SK-N-SH (cell line): ENCODE results near the gene RAPGEF1. TPM values are rescaled to one million over a fixed set of nuclear protein-coding genes. Genes with fewer than 3 reads are reported as not detected.

Experiments used
- CTCF ChIA-PET: fragments of 300-600, 350-600 bp; formaldehyde crosslinking; extraction: SDS; loops from one replicate; lab custom pipeline; 2021; lab: Yijun Ruan, JAX
- POLR2A ChIA-PET: fragments of 350-600 bp; sonication (Branson Sonifier 250); formaldehyde crosslinking; extraction: SDS; loops from one replicate; lab custom pipeline; 2020; ENCODE audit warnings: antibody characterized with exemption, inconsistent platforms; lab: Yijun Ruan, JAX
- DNase-seq: peaks from one replicate; pipeline ENCODE4 v3.0.0; 2012
- H2AFZ ChIP-seq: fragments of 200-600 bp; sonication (generic); 2 replicates; pipeline ENCODE4 v1.8.1; 2016; ENCODE audit warnings: antibody characterized with exemption, mild to moderate bottlenecking, low read depth
- H3F3A ChIP-seq: fragments of 200-600 bp; sonication (generic); replicated peaks from 2 replicates; pipeline ENCODE3; 2016; ENCODE audit warnings: antibody characterized with exemption, mild to moderate bottlenecking; ENCODE audit not compliant: insufficient read depth
- H3K27ac ChIP-seq, 2 experiments: fragments of 200-500 bp in 1 of 2; fragments of 200-600 bp in 1 of 2; sonication (Bioruptor generic) in 1 of 2; sonication (generic), shearing (Covaris generic) in 1 of 2; 2 replicates each; pipeline versions ENCODE4 v1.5.1 to v1.6.1; 2014 to 2016; ENCODE audit warnings: low read depth in 2 of 2, inconsistent platforms in 1 of 2, low read length in 1 of 2, mild to moderate bottlenecking in 1 of 2, mixed read lengths in 1 of 2
- H3K27me3 ChIP-seq: fragments of 200-600 bp; sonication (generic), shearing (Covaris generic); 2 replicates; pipeline ENCODE4 v1.6.1; 2016; ENCODE audit warnings: mixed run types; ENCODE audit not compliant: insufficient read depth
- H3K36me3 ChIP-seq, 2 experiments: fragments of 200-500 bp in 1 of 2; fragments of 200-600 bp in 1 of 2; sonication (Bioruptor generic) in 1 of 2; sonication (generic) in 1 of 2; replicated peaks in 1 of 2; 2 replicates each; pipeline versions ENCODE3 to v1.5.1; 2014 to 2016; ENCODE audit warnings: low read length in 1 of 2, mild to moderate bottlenecking in 1 of 2; ENCODE audit not compliant: insufficient read depth in 2 of 2, control insufficient read depth in 1 of 2
- H3K4me1 ChIP-seq, 2 experiments: fragments of 200-500 bp in 1 of 2; fragments of 200-600 bp in 1 of 2; sonication (Bioruptor generic) in 1 of 2; sonication (generic), shearing (Covaris generic) in 1 of 2; 2 replicates each; pipeline versions ENCODE4 v1.5.1 to v1.6.1; 2014 to 2016; ENCODE audit warnings: low read depth in 1 of 2, low read length in 1 of 2, mixed run types in 1 of 2; ENCODE audit not compliant: insufficient read depth in 2 of 2, control insufficient read depth in 1 of 2
- H3K4me2 ChIP-seq: fragments of 200-600 bp; sonication (generic), shearing (Covaris generic); 2 replicates; pipeline ENCODE4 v1.6.1; 2017; ENCODE audit warnings: mixed run types
- H3K4me3 ChIP-seq, 2 experiments: fragments of 200-500 bp in 1 of 2; fragments of 200-600 bp in 1 of 2; sonication (Bioruptor generic) in 1 of 2; sonication (generic), shearing (Covaris generic) in 1 of 2; 2 replicates each; pipeline versions ENCODE4 v1.5.1 to v1.8.1; 2014 to 2016; ENCODE audit warnings: low read depth in 2 of 2, inconsistent platforms in 1 of 2, low read length in 1 of 2, mild to moderate bottlenecking in 1 of 2, mixed read lengths in 1 of 2, moderate library complexity in 1 of 2
- H3K79me2 ChIP-seq: fragments of 200-600 bp; sonication (generic); 2 replicates; pipeline ENCODE4 v1.8.1; 2017; ENCODE audit warnings: mild to moderate bottlenecking; ENCODE audit not compliant: insufficient read depth
- H3K9ac ChIP-seq: fragments of 200-600 bp; sonication (generic); 2 replicates; pipeline ENCODE4 v1.6.1; 2017; ENCODE audit warnings: mixed run types
- H3K9me2 ChIP-seq: fragments of 200-600 bp; sonication (generic); 2 replicates; pipeline ENCODE4 v1.6.1; 2017; ENCODE audit warnings: mixed run types
- H3K9me3 ChIP-seq: fragments of 200-600 bp; sonication (generic); 2 replicates; pipeline ENCODE4 v1.6.1; 2017; ENCODE audit warnings: mixed run types, mild to moderate bottlenecking, moderate library complexity
- H4K20me1 ChIP-seq: fragments of 200-600 bp; sonication (generic); 2 replicates; pipeline ENCODE4 v1.6.1; 2017; ENCODE audit warnings: mild to moderate bottlenecking, mixed run types; ENCODE audit not compliant: insufficient read depth
- CTCF ChIP-seq: fragments of 200-600 bp; sonication (generic); IDR thresholded peaks from 2 replicates; pipeline ENCODE4 v1.6.1; 2017; ENCODE audit warnings: antibody characterized with exemption, mild to moderate bottlenecking, moderate library complexity
- EP300 ChIP-seq, 2 experiments: IDR thresholded peaks; 2 replicates each; pipeline versions ENCODE4 v1.4.0 to v1.6.1; 2012; ENCODE audit warnings: borderline replicate concordance in 1 of 2, low read depth in 1 of 2, low read length in 1 of 2
- FOXJ3 ChIP-seq: sonication (generic); formaldehyde crosslinking; IDR thresholded peaks from 2 replicates; pipeline ENCODE4 v1.5.1; 2020; ENCODE audit warnings: mild to moderate bottlenecking, missing genetic modification reagents
- FOXM1 ChIP-seq: IDR thresholded peaks from 2 replicates; pipeline ENCODE4 v1.4.0; 2012; ENCODE audit warnings: low read depth, mild to moderate bottlenecking
- GATA2 ChIP-seq: sonication (generic); formaldehyde crosslinking; IDR thresholded peaks from 2 replicates; pipeline ENCODE4 v1.5.0; 2020; ENCODE audit warnings: mild to moderate bottlenecking, missing genetic modification reagents
- IRF3 ChIP-seq: fragments of 150-350 bp; IDR thresholded peaks from 2 replicates; pipeline ENCODE4 v1.6.1; 2016; ENCODE audit warnings: mild to moderate bottlenecking, low read depth, low read length
- MEF2A ChIP-seq: IDR thresholded peaks from 2 replicates; pipeline ENCODE4 v1.4.0; 2012; ENCODE audit warnings: low read depth, borderline replicate concordance
- MXI1 ChIP-seq: IDR thresholded peaks from 2 replicates; pipeline ENCODE4 v1.6.1; 2012; ENCODE audit warnings: mild to moderate bottlenecking, low read depth, low read length, improper control_type of control experiment
- NRF1 ChIP-seq: IDR thresholded peaks from 2 replicates; pipeline ENCODE4 v1.6.1; 2012; ENCODE audit warnings: low read depth, mild to moderate bottlenecking, low read length
- PBX3 ChIP-seq: IDR thresholded peaks from 2 replicates; pipeline ENCODE4; 2012
- POLR2AphosphoS5 ChIP-seq: IDR thresholded peaks from 2 replicates; pipeline ENCODE4 v1.6.1; 2012; ENCODE audit warnings: low read depth, low read length
- RCOR1 ChIP-seq: fragments of 150-350 bp; IDR thresholded peaks from 2 replicates; pipeline ENCODE4 v1.6.1; 2017; ENCODE audit warnings: antibody characterized with exemption, low read length
- REST ChIP-seq: IDR thresholded peaks from 2 replicates; pipeline ENCODE4 v1.6.1; 2012; ENCODE audit warnings: mild to moderate bottlenecking, low read depth, low read length, moderate library complexity
- RFX5 ChIP-seq: IDR thresholded peaks from 2 replicates; pipeline ENCODE4 v1.6.1; 2012; ENCODE audit warnings: mild to moderate bottlenecking, improper control_type of control experiment, low read length
- SIN3A ChIP-seq: IDR thresholded peaks from 2 replicates; pipeline ENCODE4 v1.6.1; 2012; ENCODE audit warnings: low read depth, mild to moderate bottlenecking, low read length, moderate library complexity, borderline replicate concordance
- SMC3 ChIP-seq: IDR thresholded peaks from 2 replicates; pipeline ENCODE4 v1.6.1; 2012; ENCODE audit warnings: low read depth, low read length, improper control_type of control experiment
- TCF12 ChIP-seq: IDR thresholded peaks from 2 replicates; pipeline ENCODE4 v1.4.0; 2012
- YY1 ChIP-seq: IDR thresholded peaks from 2 replicates; pipeline ENCODE4 v1.4.0; 2012; ENCODE audit warnings: low read depth, mild to moderate bottlenecking
- ZBTB33 ChIP-seq: IDR thresholded peaks from 2 replicates; pipeline ENCODE4 v1.4.0; 2012; ENCODE audit warnings: low read depth, borderline replicate concordance
- WGBS: methylation state at CpG from one replicate; pipeline ENCODE4 v1.1.6; 2017; ENCODE audit warnings: low lambda C conversion rate; 5-methylcytosine and 5-hydroxymethylcytosine counted together
- polyA plus RNA-seq, 3 experiments: library from polyadenylated mRNA; depleted of rRNA; stranded (reverse); fragments of >200 nt; gene quantifications; 2 replicates each; pipeline ENCODE4 v1.2.3, GENCODE V29; 2012

RAPGEF1 gene
- polyA plus RNA-seq, 1 of the 3 experiments (the other 2 are of a cell fraction): 26.2 TPM

- TF ChIP-seq REST (no peak), SIN3A (no peak), GATA2 (CRISPR knock-in tag) (no peak), EP300 (IDR thresholded peaks at IDR 0.05; ENCODE audit: borderline replicate concordance in 1 of 2, low read depth in 1 of 2, low read length in 1 of 2) (no peak), RFX5 (no peak), SMC3 (no peak), POLR2AphosphoS5 (no peak), YY1 (no peak)
Measured at GRCh38 chr9:131566158-131566557, 173.7 kb downstream of the RAPGEF1 start (continued).

GRCh38 chr9:131565369-131565768 is 174.5 kb downstream of the RAPGEF1 start:
- no peak overlapping the region for H3K4me2 ChIP-seq
- POLR2A ChIA-PET: no interaction called here
- TF ChIP-seq MXI1 (no peak), CTCF (no peak), FOXM1 (no peak), PBX3 (no peak), NRF1 (no peak), REST (no peak), TCF12 (no peak), EP300 (IDR thresholded peaks at IDR 0.05; ENCODE audit: borderline replicate concordance in 1 of 2, low read depth in 1 of 2, low read length in 1 of 2) (no peak), MEF2A (no peak), RFX5 (no peak), FOXJ3 (CRISPR knock-in tag) (no peak), RCOR1 (no peak), ZBTB33 (no peak), IRF3 (no peak)

More at GRCh38 chr9:131565369-131565768, 174.5 kb downstream of the RAPGEF1 start:
- no peak for DNase-seq
- Histone ChIP-seq H3K27ac (no peak overlapping the region), H3K4me3 (no peak overlapping the region), H3K9me3 (peaks cover 3% of the 10 kb centered on the region; the same call in 1 of the 2 replicates), H3K9me2 (no peaks in the 10 kb centered on the region), H4K20me1 (no peaks in the 10 kb centered on the region), H2AFZ (no peak overlapping the region), H3F3A (peaks cover 2% of the 10 kb centered on the region), H3K9ac (no peak overlapping the region), H3K27me3 (no peaks in the 10 kb centered on the region), H3K79me2 (no peaks in the 10 kb centered on the region), H3K36me3 (peaks cover 0 to 6% of the 10 kb centered on the region in 2 experiments), H3K4me1 (no peaks in the 10 kb centered on the region)
- 95% methylated on average over 5 of the region's 5 CpGs for WGBS
- CTCF ChIA-PET: no interaction called here
